NCI-H774 (cell line): Measurements from ENCODE around the gene ADAMTSL4.
"Not testable (repeated sequence)": the region's sequence is repeated elsewhere in the genome, so short reads cannot be mapped to it uniquely, and the experiment has no call there.

Experiments
- DNase-seq: peaks from one replicate; lab custom pipeline; 2025; lab: John Stamatoyannopoulos, UW

ADAMTSL4 gene

GRCh38 chr1:150555198-150555970, 6.2 kb downstream of the ADAMTSL4 start:
- DNase-seq: no peak

- DNase-seq: no peak
Observed at GRCh38 chr1:150555971-150556865, 7.0 kb downstream of the ADAMTSL4 start.

GRCh38 chr1:150557065-150557600, 7.9 kb downstream of the ADAMTSL4 start:
- no peak for DNase-seq

- no peak for DNase-seq
Observed at GRCh38 chr1:150557813-150558212, 8.6 kb downstream of the ADAMTSL4 start.

- DNase-seq: no peak
Observed at GRCh38 chr1:150558303-150558704, 9.1 kb downstream of the ADAMTSL4 start.

- no peak for DNase-seq
Observed at GRCh38 chr1:150558761-150559655, 9.8 kb downstream of the ADAMTSL4 start.

- DNase-seq: no peak
Observed at GRCh38 chr1:150559656-150560010, 10.4 kb downstream of the ADAMTSL4 start.

- DNase-seq: peak; percentile 16
Observed at GRCh38 chr1:150560011-150560438, 10.8 kb downstream of the ADAMTSL4 start.

- DNase-seq: peak; percentile 80
Observed at GRCh38 chr1:150560576-150561253, 11.5 kb downstream of the ADAMTSL4 start.

- peak; percentile 80 for DNase-seq
Observed at GRCh38 chr1:150561254-150561973, 12.2 kb downstream of the ADAMTSL4 start.

GRCh38 chr1:150561974-150562445, 12.8 kb downstream of the ADAMTSL4 start:
- DNase-seq: peak; percentile 83

GRCh38 chr1:150562446-150563339, 13.5 kb downstream of the ADAMTSL4 start:
- no peak for DNase-seq

- DNase-seq: peak; percentile 10
Observed at GRCh38 chr1:150563340-150564038, 14.3 kb downstream of the ADAMTSL4 start.

- no peak for DNase-seq
Observed at GRCh38 chr1:150564051-150564991, 15.1 kb downstream of the ADAMTSL4 start.

- DNase-seq: not testable (repeated sequence)
Observed at GRCh38 chr1:150565240-150565991, 16.2 kb downstream of the ADAMTSL4 start.

GRCh38 chr1:150566589-150567340, 17.6 kb downstream of the ADAMTSL4 start:
- DNase-seq: no peak
